Fibroblast of the aortic adventitia (primary cell): ENCODE measurements around the gene BBS12. TPM values are rescaled to one million over a fixed set of nuclear protein-coding genes. Genes with fewer than 3 reads are reported as not detected.
A peak's percentile ranks its signal among the peaks of the same experiment; 100 is the strongest.

Source experiments
- DNase-seq: peaks from one replicate; pipeline ENCODE4 v3.0.0-alpha.2; 2010; ENCODE audit warnings: low read depth
- H3K4me3 ChIP-seq: 2 replicates; pipeline ENCODE4 v1.5.1; 2011; ENCODE audit warnings: low read depth, mild to moderate bottlenecking, control low read depth, low read length, moderate library complexity
- CTCF ChIP-seq: IDR thresholded peaks from 2 replicates; pipeline ENCODE4 v1.5.1; 2011; ENCODE audit warnings: mild to moderate bottlenecking, low read length, control low read depth, inconsistent platforms; ENCODE audit not compliant: insufficient read depth
- total RNA-seq: library from RNA; depleted of rRNA; stranded (reverse); fragments of >200 nt; gene quantifications from 2 replicates; pipeline ENCODE4 v1.2.3, GENCODE V29; 2012; ENCODE audit warnings: low replicate concordance

Gene BBS12
- total RNA-seq, 1 donor: 5.8 TPM

GRCh38 chr4:122692641-122693520 is 39.6 kb upstream of the BBS12 start:
- TF ChIP-seq CTCF: no peak
- no peak overlapping the region for H3K4me3 ChIP-seq
- DNase-seq: peak; percentile 44

GRCh38 chr4:122695226-122695625 is 37.3 kb upstream of the BBS12 start:
- H3K4me3 ChIP-seq: no peak overlapping the region
- no peak for TF ChIP-seq CTCF
- DNase-seq: no peak

- no peak for TF ChIP-seq CTCF
- H3K4me3 ChIP-seq: no peak overlapping the region
- DNase-seq: peak; percentile 48
Measured at GRCh38 chr4:122700178-122700725, 32.3 kb upstream of the BBS12 start.

GRCh38 chr4:122701061-122701460 is 31.4 kb upstream of the BBS12 start:
- DNase-seq: no peak
- TF ChIP-seq CTCF: no peak

GRCh38 chr4:122701965-122702364 is 30.5 kb upstream of the BBS12 start:
- DNase-seq: no peak
- H3K4me3 ChIP-seq: no peak overlapping the region
- no peak for TF ChIP-seq CTCF

More at GRCh38 chr4:122701061-122701460, 31.4 kb upstream of the BBS12 start:
- no peak overlapping the region for H3K4me3 ChIP-seq

- no peak for DNase-seq
- no peak overlapping the region for H3K4me3 ChIP-seq
- TF ChIP-seq CTCF: no peak
Measured at GRCh38 chr4:122702939-122703338, 29.6 kb upstream of the BBS12 start.
